Activated CD8-positive, alpha-beta memory T cell treated with anti-CD3 and anti-CD28 coated beads, Interleukin-2, amount 50 U/mL, for 1 hour (primary cell): Measurements from ENCODE around the gene TMF1.

Experiments
- DNase-seq: peaks from one replicate; pipeline ENCODE4 v3.0.0-alpha.2; 2020; ENCODE audit errors: extremely low read depth

TMF1 gene

GRCh38 chr3:69014022-69014580, 38.0 kb downstream of the TMF1 start:
- DNase-seq: no peak

DNA sequence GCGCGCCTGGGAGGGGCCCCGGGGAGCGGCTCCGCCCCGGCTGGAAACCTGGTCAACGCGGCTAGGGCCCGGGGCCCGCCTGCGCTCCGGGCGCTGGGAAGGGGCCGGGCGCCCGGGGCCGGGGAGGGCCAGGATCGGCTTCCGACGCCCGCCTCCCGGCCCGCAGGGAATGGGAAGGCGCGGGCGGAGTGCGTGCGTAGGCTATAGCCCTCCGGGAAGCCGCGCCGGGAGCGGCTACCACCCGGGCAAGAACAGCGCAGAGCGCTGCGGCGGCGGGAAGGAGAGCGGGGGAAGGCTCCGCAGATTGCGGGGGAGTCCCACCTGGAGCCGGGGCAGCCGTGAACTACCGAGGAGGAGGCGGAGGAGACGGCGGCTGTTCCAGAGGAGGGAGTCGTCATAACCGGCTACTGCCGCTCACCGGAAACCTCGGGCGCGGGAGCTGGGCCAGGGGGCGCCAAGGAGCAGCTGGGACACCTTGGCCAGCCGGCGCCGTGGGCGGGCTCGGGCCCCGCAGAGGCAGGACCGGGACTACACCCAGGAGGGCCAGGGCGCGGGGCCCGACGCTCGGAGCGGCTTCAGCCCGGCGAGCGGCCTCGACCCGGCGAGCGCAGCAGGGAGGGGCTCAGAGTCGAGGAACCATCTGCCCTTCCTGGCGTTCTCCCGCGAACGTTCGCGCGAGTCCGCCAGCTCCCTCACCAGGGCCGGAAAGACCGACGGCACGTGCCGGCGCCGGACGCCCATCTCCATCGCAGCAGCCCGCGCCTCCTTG, 38.7 kb downstream of the TMF1 start, which contains the start of gene EOGT:
Gene EOGT (minus strand): TSS at position 432 of the 769 bp plus-strand sequence. CDS start 3,838 bp downstream, outside the sequence.
- peak; percentile 42 for DNase-seq

DNA sequence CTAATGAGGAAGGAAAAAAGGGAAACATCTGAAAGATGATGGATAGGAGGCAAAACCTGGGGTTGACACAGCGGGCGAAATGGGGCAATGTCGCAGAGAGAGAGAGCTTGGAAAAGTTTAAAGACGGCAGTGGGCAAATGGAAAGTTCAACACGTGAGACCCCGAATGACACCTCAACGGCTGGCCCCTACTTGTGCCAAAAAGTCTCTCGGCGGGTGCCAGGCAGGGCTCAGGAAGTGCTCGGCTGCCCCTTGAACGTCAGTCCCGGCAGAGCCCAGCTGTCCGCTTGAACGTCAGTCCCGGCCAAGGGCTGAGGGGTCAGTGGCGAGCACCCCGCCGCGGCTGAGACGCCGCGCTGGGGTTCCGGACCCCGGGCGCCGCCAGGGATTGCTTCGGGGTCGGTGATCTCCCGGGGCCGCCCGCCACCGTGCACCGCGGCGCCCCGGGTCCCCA, 39.3 kb downstream of the TMF1 start:
- no peak for DNase-seq

GRCh38 chr3:69012100-69012799, 39.9 kb downstream of the TMF1 start:
- DNase-seq: no peak

DNA sequence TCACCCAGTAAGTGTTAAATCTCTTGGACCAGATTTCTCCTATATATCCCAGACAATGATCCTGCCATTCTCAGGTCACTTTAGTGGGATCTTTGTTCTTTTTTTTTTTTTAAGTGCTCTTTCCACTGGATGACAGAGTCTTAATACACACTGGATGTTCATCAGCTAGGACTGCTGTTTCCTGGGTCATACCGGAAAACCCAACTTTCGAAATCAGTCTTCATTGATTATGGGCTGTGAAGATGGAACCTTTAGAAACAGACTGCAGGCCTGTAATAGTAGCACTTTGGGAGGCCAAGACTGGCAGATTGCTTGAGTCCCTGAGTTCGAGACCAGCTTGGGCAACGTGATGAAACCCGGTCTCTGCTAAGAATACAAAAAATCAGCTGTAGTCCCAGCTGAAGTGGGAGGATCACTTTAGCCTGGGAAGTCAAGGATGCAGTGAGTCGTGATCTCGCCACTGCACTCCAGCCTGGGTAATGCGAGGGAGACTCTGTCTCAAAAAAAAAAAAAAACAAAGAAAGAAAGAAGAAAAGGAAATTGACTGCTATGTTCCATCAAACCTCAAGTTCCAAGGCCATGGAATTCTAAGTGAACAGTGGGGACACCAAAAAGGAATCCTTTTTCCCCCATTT, 40.9 kb downstream of the TMF1 start:
- no peak for DNase-seq

DNA sequence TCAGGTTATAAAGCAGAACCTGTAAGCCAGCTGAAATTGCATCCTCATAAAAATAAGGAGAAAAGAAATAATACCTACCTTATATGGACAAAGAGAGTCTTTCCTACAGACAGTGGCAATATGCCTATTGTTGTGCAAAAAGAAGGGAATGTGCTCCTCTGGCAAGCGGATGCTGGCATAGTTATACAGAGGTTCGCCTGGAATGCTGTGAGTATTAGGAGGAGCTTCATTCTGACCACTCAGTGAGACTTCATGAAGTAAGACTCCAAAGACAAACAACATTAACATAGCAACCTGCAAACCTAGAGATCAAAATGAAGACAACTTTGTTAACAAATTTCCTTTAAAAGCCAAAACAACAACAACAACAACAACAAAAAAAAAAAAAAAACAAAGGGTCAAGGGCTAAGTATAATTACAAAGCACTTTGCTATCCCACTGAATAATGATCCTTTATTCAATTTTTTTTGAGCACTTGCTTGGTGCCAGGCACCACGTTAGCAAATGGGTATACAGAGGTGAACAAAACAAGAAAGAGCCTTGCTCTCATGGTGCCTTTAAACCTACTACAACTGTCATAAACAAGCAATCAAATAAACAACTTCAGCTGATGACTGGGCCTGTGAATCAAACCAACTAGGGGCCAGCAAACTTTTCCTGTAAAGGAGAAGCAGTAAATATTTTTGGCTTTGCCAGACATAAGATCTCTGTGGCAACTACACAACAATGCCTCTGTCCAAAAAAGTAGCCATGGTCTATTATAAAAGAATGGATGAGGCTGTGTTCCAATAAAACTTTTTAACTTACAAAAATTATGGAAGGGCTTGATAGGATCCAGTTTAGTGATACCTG, 42.3 kb downstream of the TMF1 start:
- no peak for DNase-seq

- DNase-seq: no peak
Observed at GRCh38 chr3:69008980-69009379, 43.2 kb downstream of the TMF1 start.

DNA sequence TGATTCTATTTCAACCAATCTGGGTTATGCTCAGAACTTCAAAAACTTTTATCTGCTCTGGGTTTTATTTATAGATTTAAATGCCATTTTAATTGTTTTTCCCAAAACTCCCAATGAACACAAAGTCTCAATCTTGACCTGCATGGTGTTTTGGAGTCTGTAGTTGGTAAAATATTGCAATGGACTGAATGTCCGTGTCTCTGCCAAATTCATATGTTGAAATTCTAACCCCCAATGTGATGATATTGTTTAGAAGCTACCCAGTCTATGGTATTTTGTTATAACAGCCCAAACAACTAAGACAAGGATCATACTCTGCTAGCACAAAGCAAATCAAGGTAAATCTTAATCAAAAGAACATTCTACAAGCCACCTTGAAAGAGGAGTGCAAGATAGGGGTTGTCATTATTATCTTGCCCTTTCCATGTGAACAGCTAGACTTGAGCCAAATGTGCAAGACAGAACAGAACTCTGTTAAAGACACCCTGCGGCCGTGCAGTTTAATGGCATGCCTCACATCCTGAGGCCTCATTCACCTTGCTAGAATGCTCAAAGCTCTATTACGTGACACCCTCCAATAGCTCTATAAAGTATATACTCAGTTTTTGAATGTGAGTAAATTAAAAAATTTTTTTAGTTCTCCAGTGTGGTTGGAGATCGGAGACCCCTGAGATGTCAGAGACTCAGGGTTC, 46.2 kb downstream of the TMF1 start:
- no peak for DNase-seq

DNA sequence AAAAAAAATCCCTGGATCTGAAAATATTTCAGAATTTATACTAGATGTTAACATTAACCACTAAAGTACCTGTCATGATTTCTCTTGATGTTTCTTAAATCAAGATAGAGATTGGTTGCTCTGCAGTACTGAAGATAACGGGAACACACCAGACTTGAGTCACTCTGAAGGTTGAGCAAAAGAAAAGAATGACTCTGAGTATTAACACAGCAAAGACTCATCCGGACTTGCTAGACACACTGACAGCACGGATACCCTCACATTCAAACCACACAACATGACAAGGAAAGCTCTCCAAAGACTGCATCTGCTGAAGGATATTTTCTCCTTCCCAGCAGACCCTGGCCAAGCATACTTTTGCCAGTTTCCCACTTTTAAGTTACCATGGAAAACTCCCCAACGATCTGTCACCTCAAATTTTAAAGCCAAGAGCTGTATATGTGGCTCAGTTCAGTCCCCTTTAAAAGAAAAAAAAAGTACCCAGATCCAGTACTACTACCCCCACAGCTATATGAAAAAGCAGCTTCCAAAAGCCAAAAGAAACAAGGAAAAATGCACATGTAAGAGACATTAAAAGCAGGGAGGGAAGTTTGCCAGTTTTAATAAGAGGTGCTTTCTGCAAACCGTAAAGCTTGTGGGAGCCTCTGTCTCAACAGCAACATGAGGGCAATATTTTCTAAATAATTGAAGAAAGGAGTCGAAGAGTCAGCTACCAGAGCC, 46.9 kb downstream of the TMF1 start:
- DNase-seq: no peak

DNA sequence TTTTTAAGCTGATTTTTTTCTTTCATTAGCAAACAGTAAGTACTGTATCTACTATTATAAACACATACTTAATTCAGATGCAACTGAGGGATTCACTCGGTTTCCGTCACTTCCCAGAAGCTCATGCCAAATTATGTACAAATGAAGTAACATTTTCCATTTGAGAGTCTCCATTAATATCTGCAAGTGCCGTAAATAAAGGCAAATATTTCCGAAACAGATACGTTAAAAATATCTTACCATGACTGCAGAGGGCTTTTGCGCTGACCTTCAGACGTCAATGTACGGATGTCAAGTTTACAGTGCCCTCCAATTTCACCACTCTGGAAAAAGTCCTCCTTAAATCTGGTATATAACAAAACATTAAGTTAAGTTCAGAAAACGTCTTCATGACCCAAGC, 48.0 kb downstream of the TMF1 start:
- no peak for DNase-seq

GRCh38 chr3:68999605-69000004, 52.5 kb downstream of the TMF1 start:
- no peak for DNase-seq

DNA sequence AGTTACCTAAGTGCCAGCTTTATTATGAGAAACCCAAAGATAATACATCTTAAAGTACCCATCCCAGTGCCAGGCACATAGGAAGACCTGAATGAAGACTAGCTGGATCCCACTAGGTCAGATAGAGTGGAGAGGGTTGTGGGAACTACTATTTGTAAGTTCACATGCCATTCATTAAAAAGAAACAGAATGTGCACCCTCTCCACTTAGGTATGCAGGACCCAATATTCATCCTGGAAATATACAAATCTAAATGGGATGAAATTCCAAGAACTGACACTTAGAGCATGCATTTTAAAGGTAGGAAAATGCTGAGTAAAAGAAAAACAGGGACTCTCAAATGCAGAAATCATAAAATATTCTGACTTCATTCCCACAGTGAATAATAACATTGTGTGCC, 53.0 kb downstream of the TMF1 start:
- no peak for DNase-seq

DNA sequence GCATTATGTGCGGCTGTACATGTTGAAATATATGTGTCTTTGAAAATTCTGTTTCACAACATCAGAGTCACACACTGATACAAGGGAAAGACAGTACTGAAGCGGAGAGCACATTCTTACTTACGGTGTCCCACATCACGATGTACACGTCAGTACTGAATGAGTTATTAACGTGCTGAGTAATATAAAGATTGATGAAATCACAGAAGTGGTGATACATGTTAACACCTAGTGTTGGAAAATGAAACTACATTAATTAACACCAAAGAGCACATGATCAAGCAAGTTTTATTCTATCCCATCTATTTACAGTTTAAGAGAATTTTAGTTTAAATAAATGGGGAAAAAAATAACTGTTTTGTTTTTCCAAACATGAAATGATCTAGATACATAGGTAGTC, 54.2 kb downstream of the TMF1 start:
- DNase-seq: no peak

- no peak for DNase-seq
Observed at GRCh38 chr3:68996356-68996995, 55.7 kb downstream of the TMF1 start.

- no peak for DNase-seq
Observed at GRCh38 chr3:68988740-68989139, 63.4 kb downstream of the TMF1 start.

DNA sequence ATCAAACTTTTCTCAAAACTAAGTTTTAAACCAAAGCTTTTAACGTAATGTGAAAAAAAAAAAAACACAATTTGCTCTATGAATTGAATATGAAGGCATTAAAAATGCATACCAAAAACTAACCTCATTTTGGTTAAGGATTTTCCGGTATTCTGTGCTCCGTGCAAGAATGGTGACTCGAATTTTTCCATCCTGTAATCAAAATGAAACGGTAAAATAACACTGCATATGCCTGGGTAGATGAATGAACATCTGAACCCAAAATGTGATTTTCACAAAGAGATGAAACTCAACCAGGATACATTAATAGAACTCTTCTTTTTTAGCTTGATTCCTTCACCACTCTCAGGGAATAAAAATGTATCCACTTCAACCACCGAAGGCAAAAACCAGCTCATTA, 64.8 kb downstream of the TMF1 start:
- no peak for DNase-seq

DNA sequence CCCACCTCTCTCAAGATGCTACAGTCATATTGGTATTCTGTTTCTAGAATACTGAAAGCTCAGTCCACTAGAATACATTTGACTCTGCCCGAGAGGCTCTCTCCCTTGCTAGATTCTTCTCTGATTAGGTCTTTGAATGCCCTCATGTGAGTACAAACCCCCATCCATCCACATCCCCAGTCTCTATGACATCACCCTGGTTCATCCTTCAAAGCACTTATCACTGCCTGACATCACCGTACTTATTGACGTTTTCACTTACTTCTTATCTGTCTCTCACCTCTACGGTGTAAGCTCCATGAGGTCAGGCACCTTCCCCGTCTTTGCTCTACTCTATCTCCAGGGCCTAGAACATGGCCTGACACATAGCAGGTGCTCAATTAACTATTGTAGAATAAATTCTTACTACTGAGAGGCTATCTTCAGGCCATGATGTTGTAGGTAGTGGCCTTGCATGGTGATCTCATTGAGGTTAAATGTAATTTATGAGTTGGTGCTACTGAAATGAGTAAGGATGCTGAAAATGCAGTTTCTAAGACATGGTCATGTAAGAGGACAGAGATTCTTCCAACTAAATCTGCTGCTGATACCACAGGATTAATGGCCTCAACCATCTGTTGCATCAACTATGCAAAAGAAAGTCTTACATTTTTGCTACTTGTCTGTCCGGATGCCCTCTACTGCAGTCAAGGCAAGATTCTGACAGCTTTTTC, 65.5 kb downstream of the TMF1 start:
- DNase-seq: no peak

- no peak for DNase-seq
Observed at GRCh38 chr3:68985146-68985790, 66.9 kb downstream of the TMF1 start.
